HepG2 (cell line): Measurements from ENCODE around the gene UBAP1. TPM values are rescaled to one million over a fixed set of nuclear protein-coding genes. Genes with fewer than 3 reads are reported as not detected.
"Not testable (repeated sequence)": the region's sequence is repeated elsewhere in the genome, so short reads cannot be mapped to it uniquely, and the experiment has no call there.

ENCODE experiments used
- FOXJ3 ChIP-seq: sonication (generic); formaldehyde crosslinking; IDR thresholded peaks from 2 replicates; pipeline ENCODE4 v1.4.0; 2020; ENCODE audit warnings: missing genetic modification reagents, mild to moderate bottlenecking, borderline replicate concordance
- FOXK2 ChIP-seq: fragments of 450-650 bp; IDR thresholded peaks from 2 replicates; pipeline ENCODE4 v1.6.1; 2016
- HDAC2 ChIP-seq: sonication (generic); formaldehyde crosslinking; IDR thresholded peaks from 2 replicates; pipeline ENCODE4 v1.4.0; 2020; ENCODE audit warnings: missing genetic modification reagents
- HNF4G ChIP-seq, 2 experiments: sonication (generic) in 1 of 2; formaldehyde crosslinking in 1 of 2; IDR thresholded peaks; 2 replicates each; pipeline versions ENCODE4 v1.4.0 to v1.6.1; 2011 to 2020; ENCODE audit warnings: borderline replicate concordance in 2 of 2, low read depth in 2 of 2, mild to moderate bottlenecking in 2 of 2, low read length in 1 of 2, missing genetic modification reagents in 1 of 2, moderate library complexity in 1 of 2
- HOXA3 ChIP-seq: sonication (generic); formaldehyde crosslinking; IDR thresholded peaks from 2 replicates; pipeline ENCODE4 v1.5.0; 2020; ENCODE audit warnings: missing genetic modification reagents
- MYC ChIP-seq: sonication (generic); formaldehyde crosslinking; IDR thresholded peaks from 2 replicates; pipeline ENCODE4 v1.9.0; 2021; ENCODE audit warnings: missing genetic modification reagents, borderline replicate concordance
- REPIN1 ChIP-seq: sonication (generic); formaldehyde crosslinking; IDR thresholded peaks from 2 replicates; pipeline ENCODE4 v1.8.0; 2022; ENCODE audit warnings: missing genetic modification reagents, low read depth, mild to moderate bottlenecking, borderline replicate concordance
- RXRB ChIP-seq: IDR thresholded peaks from 2 replicates; pipeline ENCODE4 v1.6.1; 2016; ENCODE audit warnings: borderline replicate concordance, missing genetic modification reagents, missing compliant biosample characterization
- ZSCAN29 ChIP-seq: sonication (generic); formaldehyde crosslinking; conservative IDR thresholded peaks from 2 replicates; pipeline ENCODE4 v1.4.0; 2020; ENCODE audit warnings: mild to moderate bottlenecking, missing genetic modification reagents
- polyA plus RNA-seq, 8 experiments: library from polyadenylated mRNA; depleted of rRNA in 3 of 8; stranded (reverse) in 7 of 8; unstranded in 1 of 8; fragments of >200 nt; fragmentation: Illumina TruSeq in 4 of 8; extraction: Trizol in 4 of 8; gene quantifications; 2 replicates each; pipeline versions ENCODE4 v1.2.1 to v1.2.3, GENCODE V29; 2011 to 2016; ENCODE audit warnings: low read depth in 4 of 8, missing spikeins in 1 of 8, mixed read lengths in 1 of 8; ENCODE audit not compliant: insufficient read depth in 1 of 8
- total RNA-seq, 5 experiments: library from RNA; depleted of rRNA; stranded (reverse); fragments of >200 nt; fragmentation: Illumina TruSeq; extraction: Trizol; gene quantifications; 2 replicates each; pipeline ENCODE4 v1.2.3, GENCODE V29; 2016; ENCODE audit warnings: low read depth in 1 of 5
- TF ChIP-seq, protein P1 (sequence below): sonication (generic); formaldehyde crosslinking; IDR thresholded peaks from 2 replicates; pipeline ENCODE4 v1.4.0; 2020; ENCODE audit warnings: missing genetic modification reagents
- TF ChIP-seq, protein P2 (sequence below): sonication (generic); formaldehyde crosslinking; IDR thresholded peaks from 2 replicates; pipeline ENCODE4 v1.5.1; 2020; ENCODE audit warnings: mild to moderate bottlenecking, missing genetic modification reagents, borderline replicate concordance
- TF ChIP-seq, protein P3 (sequence below): IDR thresholded peaks from 2 replicates; pipeline ENCODE4 v1.6.1; 2016; ENCODE audit warnings: low read depth, borderline replicate concordance
- TF ChIP-seq, protein P4 (sequence below): IDR thresholded peaks from 2 replicates; pipeline ENCODE4 v1.6.1; 2016
- TF ChIP-seq, protein P5 (sequence below), 2 experiments: sonication (generic) in 1 of 2; formaldehyde crosslinking in 1 of 2; IDR thresholded peaks; 2 replicates each; pipeline versions ENCODE4 v1.4.0 to v1.6.1; 2016 to 2020; ENCODE audit warnings: borderline replicate concordance in 1 of 2, low read depth in 1 of 2, mild to moderate bottlenecking in 1 of 2, missing genetic modification reagents in 1 of 2

The UBAP1 gene
- total and polyA plus RNA-seq, 2 of the 13 experiments (the other 11 are each of a cell fraction or from before 2014, with no cell fraction given) = 19.5 to 40.5 TPM

DNA sequence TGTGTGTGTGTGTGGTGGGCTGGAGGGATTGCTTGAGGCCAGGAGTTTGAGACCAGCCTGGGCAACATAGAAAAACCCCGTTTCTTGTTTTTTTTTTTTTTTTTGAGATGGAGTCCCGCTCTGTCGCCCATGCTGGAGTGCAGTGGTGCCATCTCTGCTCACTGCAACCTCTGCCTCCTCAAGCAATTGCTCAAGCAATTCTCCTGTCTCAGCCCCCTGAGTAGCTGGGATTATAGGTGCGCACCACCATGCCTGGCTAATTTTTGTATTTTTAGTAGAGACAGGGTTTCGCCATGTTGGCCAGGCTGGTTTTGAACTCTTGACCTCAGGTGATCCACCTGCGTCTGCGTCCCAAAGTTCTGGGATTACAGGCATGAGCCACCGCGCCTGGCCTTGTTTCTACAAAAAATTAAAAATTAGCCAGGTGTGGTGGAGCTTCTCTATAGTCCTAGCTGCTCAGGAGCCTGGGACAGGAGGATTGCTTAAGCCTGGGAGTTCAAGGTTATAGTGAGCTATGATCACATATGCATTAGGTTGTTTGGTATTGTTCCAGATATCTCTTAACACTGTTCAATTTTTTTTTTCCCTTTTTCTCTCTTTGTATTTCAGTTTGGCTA is 47.4 kb downstream of the UBAP1 start (continued):
- TF ChIP-seq, protein P1, sequence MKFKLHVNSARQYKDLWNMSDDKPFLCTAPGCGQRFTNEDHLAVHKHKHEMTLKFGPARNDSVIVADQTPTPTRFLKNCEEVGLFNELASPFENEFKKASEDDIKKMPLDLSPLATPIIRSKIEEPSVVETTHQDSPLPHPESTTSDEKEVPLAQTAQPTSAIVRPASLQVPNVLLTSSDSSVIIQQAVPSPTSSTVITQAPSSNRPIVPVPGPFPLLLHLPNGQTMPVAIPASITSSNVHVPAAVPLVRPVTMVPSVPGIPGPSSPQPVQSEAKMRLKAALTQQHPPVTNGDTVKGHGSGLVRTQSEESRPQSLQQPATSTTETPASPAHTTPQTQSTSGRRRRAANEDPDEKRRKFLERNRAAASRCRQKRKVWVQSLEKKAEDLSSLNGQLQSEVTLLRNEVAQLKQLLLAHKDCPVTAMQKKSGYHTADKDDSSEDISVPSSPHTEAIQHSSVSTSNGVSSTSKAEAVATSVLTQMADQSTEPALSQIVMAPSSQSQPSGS (CRISPR knock-in tag) = peak; percentile 65
- peak; percentile 59; the same call in 1 of the 2 replicates for TF ChIP-seq FOXK2
- TF ChIP-seq, protein P2, sequence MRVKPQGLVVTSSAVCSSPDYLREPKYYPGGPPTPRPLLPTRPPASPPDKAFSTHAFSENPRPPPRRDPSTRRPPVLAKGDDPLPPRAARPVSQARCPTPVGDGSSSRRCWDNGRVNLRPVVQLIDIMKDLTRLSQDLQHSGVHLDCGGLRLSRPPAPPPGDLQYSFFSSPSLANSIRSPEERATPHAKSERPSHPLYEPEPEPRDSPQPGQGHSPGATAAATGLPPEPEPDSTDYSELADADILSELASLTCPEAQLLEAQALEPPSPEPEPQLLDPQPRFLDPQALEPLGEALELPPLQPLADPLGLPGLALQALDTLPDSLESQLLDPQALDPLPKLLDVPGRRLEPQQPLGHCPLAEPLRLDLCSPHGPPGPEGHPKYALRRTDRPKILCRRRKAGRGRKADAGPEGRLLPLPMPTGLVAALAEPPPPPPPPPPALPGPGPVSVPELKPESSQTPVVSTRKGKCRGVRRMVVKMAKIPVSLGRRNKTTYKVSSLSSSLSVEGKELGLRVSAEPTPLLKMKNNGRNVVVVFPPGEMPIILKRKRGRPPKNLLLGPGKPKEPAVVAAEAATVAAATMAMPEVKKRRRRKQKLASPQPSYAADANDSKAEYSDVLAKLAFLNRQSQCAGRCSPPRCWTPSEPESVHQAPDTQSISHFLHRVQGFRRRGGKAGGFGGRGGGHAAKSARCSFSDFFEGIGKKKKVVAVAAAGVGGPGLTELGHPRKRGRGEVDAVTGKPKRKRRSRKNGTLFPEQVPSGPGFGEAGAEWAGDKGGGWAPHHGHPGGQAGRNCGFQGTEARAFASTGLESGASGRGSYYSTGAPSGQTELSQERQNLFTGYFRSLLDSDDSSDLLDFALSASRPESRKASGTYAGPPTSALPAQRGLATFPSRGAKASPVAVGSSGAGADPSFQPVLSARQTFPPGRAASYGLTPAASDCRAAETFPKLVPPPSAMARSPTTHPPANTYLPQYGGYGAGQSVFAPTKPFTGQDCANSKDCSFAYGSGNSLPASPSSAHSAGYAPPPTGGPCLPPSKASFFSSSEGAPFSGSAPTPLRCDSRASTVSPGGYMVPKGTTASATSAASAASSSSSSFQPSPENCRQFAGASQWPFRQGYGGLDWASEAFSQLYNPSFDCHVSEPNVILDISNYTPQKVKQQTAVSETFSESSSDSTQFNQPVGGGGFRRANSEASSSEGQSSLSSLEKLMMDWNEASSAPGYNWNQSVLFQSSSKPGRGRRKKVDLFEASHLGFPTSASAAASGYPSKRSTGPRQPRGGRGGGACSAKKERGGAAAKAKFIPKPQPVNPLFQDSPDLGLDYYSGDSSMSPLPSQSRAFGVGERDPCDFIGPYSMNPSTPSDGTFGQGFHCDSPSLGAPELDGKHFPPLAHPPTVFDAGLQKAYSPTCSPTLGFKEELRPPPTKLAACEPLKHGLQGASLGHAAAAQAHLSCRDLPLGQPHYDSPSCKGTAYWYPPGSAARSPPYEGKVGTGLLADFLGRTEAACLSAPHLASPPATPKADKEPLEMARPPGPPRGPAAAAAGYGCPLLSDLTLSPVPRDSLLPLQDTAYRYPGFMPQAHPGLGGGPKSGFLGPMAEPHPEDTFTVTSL (CRISPR knock-in tag) = peak; percentile 87; the same call in 1 of the 2 replicates
- TF ChIP-seq REPIN1 (CRISPR knock-in tag) = peak; percentile 39; the same call in 1 of the 2 replicates
- TF ChIP-seq, protein P3, sequence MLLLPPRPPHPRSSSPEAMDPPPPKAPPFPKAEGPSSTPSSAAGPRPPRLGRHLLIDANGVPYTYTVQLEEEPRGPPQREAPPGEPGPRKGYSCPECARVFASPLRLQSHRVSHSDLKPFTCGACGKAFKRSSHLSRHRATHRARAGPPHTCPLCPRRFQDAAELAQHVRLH (CRISPR knock-in tag) = peak; percentile 78; the same call in 1 of the 2 replicates
- peak; percentile 58; the same call in 1 of the 2 replicates for TF ChIP-seq MYC
- TF ChIP-seq ZSCAN29 = 0 out of 2 replicates have a peak, but pooled peaks have one; percentile 33
- TF ChIP-seq, protein P4, sequence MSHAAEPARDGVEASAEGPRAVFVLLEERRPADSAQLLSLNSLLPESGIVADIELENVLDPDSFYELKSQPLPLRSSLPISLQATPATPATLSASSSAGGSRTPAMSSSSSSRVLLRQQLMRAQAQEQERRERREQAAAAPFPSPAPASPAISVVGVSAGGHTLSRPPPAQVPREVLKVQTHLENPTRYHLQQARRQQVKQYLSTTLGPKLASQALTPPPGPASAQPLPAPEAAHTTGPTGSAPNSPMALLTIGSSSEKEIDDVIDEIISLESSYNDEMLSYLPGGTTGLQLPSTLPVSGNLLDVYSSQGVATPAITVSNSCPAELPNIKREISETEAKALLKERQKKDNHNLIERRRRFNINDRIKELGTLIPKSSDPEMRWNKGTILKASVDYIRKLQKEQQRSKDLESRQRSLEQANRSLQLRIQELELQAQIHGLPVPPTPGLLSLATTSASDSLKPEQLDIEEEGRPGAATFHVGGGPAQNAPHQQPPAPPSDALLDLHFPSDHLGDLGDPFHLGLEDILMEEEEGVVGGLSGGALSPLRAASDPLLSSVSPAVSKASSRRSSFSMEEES (CRISPR knock-in tag) = peak; percentile 58; the same call in 1 of the 2 replicates
- peak; percentile 31; the same call in 1 of the 2 replicates for TF ChIP-seq HNF4G (IDR thresholded peaks at IDR 0.05; ENCODE audit: borderline replicate concordance, low read depth, low read length)
- not testable (repeated sequence) for TF ChIP-seq HNF4G (CRISPR knock-in tag; IDR thresholded peaks at IDR 0.05; ENCODE audit: borderline replicate concordance, low read depth)
- peak; percentile 80 for TF ChIP-seq HDAC2
- TF ChIP-seq RXRB (CRISPR knock-in tag) = peak; percentile 88
- TF ChIP-seq, protein P5, sequence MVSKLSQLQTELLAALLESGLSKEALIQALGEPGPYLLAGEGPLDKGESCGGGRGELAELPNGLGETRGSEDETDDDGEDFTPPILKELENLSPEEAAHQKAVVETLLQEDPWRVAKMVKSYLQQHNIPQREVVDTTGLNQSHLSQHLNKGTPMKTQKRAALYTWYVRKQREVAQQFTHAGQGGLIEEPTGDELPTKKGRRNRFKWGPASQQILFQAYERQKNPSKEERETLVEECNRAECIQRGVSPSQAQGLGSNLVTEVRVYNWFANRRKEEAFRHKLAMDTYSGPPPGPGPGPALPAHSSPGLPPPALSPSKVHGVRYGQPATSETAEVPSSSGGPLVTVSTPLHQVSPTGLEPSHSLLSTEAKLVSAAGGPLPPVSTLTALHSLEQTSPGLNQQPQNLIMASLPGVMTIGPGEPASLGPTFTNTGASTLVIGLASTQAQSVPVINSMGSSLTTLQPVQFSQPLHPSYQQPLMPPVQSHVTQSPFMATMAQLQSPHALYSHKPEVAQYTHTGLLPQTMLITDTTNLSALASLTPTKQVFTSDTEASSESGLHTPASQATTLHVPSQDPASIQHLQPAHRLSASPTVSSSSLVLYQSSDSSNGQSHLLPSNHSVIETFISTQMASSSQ (IDR thresholded peaks at IDR 0.05; ENCODE audit: low read depth) = peak; percentile 90
- TF ChIP-seq, protein P5 (CRISPR knock-in tag; IDR thresholded peaks at IDR 0.05; ENCODE audit: borderline replicate concordance) = peak; percentile 96
- TF ChIP-seq FOXJ3 (CRISPR knock-in tag) = peak; percentile 76; the same call in 1 of the 2 replicates
- peak; percentile 80 for TF ChIP-seq HOXA3 (CRISPR knock-in tag)
